ENCODE results near the gene BBS12.

DNA sequence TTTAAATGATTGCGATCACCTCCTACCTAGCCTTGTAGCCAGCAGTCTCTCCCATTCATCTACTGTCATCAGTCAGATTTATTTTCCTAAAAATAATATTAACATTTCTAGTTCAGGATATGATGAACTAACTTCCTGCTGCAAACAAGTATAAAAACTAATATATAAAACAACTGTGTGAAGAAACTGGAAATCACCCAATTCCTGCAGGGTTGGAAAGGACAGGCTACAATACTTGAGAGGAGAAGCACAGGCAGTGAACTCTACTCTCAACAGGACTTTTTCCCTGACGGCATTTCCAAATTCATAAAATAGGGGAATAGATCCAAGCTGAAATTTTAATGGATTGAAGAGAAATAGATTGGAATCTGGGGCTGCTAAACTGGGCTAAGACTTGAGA, 14.2 kb upstream of the BBS12 start:
- TF ChIP-seq, protein P1, sequence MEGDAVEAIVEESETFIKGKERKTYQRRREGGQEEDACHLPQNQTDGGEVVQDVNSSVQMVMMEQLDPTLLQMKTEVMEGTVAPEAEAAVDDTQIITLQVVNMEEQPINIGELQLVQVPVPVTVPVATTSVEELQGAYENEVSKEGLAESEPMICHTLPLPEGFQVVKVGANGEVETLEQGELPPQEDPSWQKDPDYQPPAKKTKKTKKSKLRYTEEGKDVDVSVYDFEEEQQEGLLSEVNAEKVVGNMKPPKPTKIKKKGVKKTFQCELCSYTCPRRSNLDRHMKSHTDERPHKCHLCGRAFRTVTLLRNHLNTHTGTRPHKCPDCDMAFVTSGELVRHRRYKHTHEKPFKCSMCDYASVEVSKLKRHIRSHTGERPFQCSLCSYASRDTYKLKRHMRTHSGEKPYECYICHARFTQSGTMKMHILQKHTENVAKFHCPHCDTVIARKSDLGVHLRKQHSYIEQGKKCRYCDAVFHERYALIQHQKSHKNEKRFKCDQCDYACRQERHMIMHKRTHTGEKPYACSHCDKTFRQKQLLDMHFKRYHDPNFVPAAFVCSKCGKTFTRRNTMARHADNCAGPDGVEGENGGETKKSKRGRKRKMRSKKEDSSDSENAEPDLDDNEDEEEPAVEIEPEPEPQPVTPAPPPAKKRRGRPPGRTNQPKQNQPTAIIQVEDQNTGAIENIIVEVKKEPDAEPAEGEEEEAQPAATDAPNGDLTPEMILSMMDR (IDR thresholded peaks at IDR 0.05; ENCODE audit: insufficient read depth, low read length, poor library complexity, severe bottlenecking) = no peak
- no peak for TF ChIP-seq EZH2phosphoT487 (conservative IDR thresholded peaks at IDR 0.05; ENCODE audit: low read length)

Measured in SU-DHL-6 (cell line).